ENCODE results near the gene PGF. TPM values are rescaled to one million over a fixed set of nuclear protein-coding genes. Genes with fewer than 3 reads are reported as not detected.
A peak's percentile ranks its signal among the peaks of the same experiment; 100 is the strongest.

The PGF gene
- total RNA-seq, 1 donor from 2014 or later: 4.2 TPM

DNA sequence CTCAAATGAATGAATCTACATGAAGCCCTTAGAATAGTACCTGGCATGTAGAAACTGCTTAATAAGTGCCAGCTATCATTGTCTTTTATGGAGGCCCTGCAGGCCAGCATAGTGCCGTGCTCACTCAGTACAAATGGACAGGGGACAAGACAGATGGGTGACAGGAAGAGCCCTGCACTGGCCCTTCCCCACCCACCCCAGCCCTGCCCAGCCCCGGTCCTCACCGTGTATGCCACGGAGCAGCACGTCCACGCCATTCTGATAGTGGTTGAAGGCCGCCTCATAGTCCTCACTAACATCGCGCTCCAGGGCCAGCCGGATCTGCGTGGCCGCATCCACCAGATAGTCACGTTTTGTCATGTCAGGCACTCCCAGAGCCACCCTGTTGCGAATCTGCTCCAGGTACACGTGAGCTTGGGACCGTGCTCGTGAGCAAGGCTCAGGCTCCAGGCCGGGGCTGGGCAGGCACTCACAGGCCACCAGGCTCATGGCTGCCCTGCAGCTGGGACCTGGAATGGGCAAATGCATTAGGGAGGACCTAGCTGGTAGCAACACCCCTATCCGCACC lies 34.3 kb downstream of the PGF start:
- H3K36me3 ChIP-seq: no peaks in the 10 kb centered on the region
- no peak overlapping the region for H3K4me3 ChIP-seq
- H3K27me3 ChIP-seq (ENCODE audit: low read depth): no peaks in the 10 kb centered on the region
- TF ChIP-seq, protein P1, sequence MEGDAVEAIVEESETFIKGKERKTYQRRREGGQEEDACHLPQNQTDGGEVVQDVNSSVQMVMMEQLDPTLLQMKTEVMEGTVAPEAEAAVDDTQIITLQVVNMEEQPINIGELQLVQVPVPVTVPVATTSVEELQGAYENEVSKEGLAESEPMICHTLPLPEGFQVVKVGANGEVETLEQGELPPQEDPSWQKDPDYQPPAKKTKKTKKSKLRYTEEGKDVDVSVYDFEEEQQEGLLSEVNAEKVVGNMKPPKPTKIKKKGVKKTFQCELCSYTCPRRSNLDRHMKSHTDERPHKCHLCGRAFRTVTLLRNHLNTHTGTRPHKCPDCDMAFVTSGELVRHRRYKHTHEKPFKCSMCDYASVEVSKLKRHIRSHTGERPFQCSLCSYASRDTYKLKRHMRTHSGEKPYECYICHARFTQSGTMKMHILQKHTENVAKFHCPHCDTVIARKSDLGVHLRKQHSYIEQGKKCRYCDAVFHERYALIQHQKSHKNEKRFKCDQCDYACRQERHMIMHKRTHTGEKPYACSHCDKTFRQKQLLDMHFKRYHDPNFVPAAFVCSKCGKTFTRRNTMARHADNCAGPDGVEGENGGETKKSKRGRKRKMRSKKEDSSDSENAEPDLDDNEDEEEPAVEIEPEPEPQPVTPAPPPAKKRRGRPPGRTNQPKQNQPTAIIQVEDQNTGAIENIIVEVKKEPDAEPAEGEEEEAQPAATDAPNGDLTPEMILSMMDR (IDR thresholded peaks at IDR 0.05; ENCODE audit: borderline replicate concordance): no peak
- H3K27ac ChIP-seq (replicated peaks): no peak overlapping the region
- intact Hi-C loops (cut with micrococcal nuclease): no loop called here
- peaks cover 46% of the 10 kb centered on the region for H3K4me1 ChIP-seq
- no peak for DNase-seq
- H3K9me3 ChIP-seq (replicated peaks): no peaks in the 10 kb centered on the region

DNA sequence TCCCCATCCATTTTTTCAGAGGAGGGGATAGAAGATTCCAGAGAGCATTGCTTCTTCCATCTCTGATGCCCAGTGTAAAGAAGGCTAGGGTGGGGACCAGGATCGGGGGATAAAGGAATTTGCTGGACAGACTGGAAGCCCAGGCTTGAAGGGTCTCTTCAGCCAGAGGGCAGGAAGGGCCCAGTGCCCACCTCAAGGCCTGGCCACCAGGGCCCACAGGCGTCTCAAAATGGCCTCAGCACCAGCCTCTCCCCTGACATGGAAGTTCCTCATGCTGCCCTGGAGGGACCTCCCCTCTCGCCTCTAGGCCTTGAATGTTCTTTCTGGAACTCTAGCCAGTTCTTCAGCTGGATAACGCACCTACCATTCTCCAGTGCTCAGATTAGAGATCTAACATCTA lies 35.1 kb downstream of the PGF start:
- Histone ChIP-seq H3K27me3 (ENCODE audit: low read depth) (no peaks in the 10 kb centered on the region), H3K4me1 (peaks cover 54% of the 10 kb centered on the region), H3K9me3 (replicated peaks) (no peaks in the 10 kb centered on the region), H3K36me3 (no peaks in the 10 kb centered on the region), H3K27ac (replicated peaks) (no peak overlapping the region), H3K4me3 (no peak overlapping the region)
- intact Hi-C loops (cut with micrococcal nuclease): no loop called here
- no peak for DNase-seq
- TF ChIP-seq, protein P1 (IDR thresholded peaks at IDR 0.05; ENCODE audit: borderline replicate concordance): no peak

DNA sequence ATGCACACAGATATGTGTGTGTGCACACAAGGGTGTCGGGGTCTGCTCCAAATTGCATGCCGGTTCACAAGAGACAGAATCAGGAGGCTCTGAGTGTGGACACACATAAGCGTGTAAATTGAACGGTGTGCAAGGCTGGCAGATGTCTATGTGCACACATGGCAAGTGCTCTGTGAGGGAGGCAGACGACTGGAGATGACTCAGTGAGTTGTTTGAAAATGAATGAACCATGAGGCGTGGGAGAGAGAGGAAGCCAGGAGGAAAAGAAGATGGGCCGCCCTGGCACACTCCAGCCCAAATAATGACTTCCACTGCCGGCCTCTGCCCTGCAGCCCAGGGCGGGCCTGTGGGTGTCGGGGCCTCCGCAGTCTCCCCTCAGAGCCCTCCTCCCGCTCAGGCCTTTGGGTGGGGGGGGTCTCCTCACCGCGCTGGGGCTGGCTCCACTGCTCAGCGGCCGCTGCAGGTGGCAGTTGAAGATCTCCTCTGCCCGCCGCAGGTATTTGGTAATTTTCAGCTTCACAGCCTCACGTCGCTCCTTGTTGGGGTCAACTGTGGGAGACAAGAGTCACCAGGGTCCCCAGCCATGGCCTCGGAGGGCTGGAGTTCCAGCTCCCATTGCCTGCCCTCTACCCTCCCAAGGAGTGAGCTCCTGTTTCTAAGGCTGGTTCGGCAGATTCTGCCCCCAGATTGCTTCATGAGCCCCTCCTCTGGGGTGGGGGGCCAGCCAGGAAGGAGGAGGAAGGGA lies 35.8 kb downstream of the PGF start:
- H3K4me3 ChIP-seq: no peak overlapping the region
- TF ChIP-seq, protein P1 (IDR thresholded peaks at IDR 0.05; ENCODE audit: borderline replicate concordance): no peak
- H3K27ac ChIP-seq (replicated peaks): no peak overlapping the region
- intact Hi-C loops (cut with micrococcal nuclease): loop anchor here (10.0 kb wide), 1 partner anchor 165 kb away; no protein-coding TSS in a partner anchor
- no peaks in the 10 kb centered on the region for H3K27me3 ChIP-seq (ENCODE audit: low read depth)
- DNase-seq: no peak
- peaks cover 61% of the 10 kb centered on the region for H3K4me1 ChIP-seq
- no peaks in the 10 kb centered on the region for H3K9me3 ChIP-seq (replicated peaks)
- no peaks in the 10 kb centered on the region for H3K36me3 ChIP-seq

DNA sequence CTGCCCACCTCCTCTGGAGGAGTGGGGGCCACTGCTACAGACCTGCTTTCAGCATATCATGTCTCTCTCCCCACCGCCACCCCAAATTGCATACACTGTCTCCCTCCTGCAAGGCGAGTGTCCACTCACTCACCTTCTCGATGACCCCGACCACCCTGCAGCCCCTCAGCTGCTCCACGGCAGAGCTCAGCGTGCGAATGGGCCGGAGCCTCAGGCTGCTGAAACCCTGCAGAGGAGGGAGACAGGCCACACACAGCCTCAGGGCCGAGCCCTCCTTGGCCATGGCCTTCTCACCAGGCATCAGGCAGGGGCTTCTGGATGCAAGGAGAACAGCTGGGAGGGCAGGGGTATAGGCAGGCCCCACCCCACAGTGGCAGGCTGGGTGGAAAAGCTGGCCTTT lies 37.0 kb downstream of the PGF start:
- intact Hi-C loops (cut with micrococcal nuclease): loop anchor here (10.0 kb wide), 1 partner anchor 166 kb away; no protein-coding TSS in a partner anchor
- TF ChIP-seq, protein P1 (IDR thresholded peaks at IDR 0.05; ENCODE audit: borderline replicate concordance): no peak
- DNase-seq: no peak
- Histone ChIP-seq H3K27ac (replicated peaks) (peak overlapping the region; percentile 93), H3K9me3 (replicated peaks) (no peaks in the 10 kb centered on the region), H3K36me3 (no peaks in the 10 kb centered on the region), H3K4me3 (no peak overlapping the region), H3K4me1 (peaks cover 69% of the 10 kb centered on the region), H3K27me3 (ENCODE audit: low read depth) (no peaks in the 10 kb centered on the region)

DNA sequence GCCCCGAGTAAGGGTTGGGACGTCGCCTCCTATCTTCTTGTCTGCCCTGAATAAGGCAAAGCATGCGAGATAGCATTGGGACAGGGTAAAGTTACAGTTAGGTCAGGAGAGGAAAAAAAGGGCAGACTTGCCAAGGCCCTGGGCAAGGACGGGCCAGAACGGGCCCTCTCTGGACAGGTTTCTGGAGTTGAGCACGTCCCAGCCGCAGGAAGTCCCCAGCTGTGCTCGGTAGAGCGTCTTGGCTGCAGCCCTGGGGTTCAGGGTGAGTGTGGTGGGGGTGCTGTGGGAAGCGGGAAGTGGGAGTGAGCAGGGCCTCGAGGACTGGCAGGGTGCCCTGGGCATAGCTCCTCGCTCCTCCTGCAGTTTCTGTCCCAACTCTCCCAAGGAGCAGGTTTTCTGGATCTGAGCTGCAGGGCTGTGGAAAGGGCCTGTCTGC lies 37.7 kb downstream of the PGF start:
- H3K27me3 ChIP-seq (ENCODE audit: low read depth): no peaks in the 10 kb centered on the region
- DNase-seq: peak; percentile 80
- H3K4me3 ChIP-seq: peak overlapping the region; percentile 2
- H3K36me3 ChIP-seq: no peaks in the 10 kb centered on the region
- peak overlapping the region; percentile 93 for H3K27ac ChIP-seq (replicated peaks)
- intact Hi-C loops (cut with micrococcal nuclease): loop anchor here (10.0 kb wide), 1 partner anchor 167 kb away; no protein-coding TSS in a partner anchor
- H3K9me3 ChIP-seq (replicated peaks): no peaks in the 10 kb centered on the region
- H3K4me1 ChIP-seq: peaks cover 63% of the 10 kb centered on the region
- TF ChIP-seq, protein P1 (IDR thresholded peaks at IDR 0.05; ENCODE audit: borderline replicate concordance): no peak

Data from left ventricle myocardium inferior (tissue), 1 donor.